HEK293T (cell line): ENCODE data around the gene GUCY1A2.
"Not testable (repeated sequence)": the region's sequence is repeated elsewhere in the genome, so short reads cannot be mapped to it uniquely, and the experiment has no call there.

Experiments
- CTCF ChIA-PET: fragments of 350-600 bp; formaldehyde crosslinking; extraction: SDS; loops from one replicate; lab custom pipeline; 2021; ENCODE audit warnings: antibody characterized with exemption, inconsistent platforms; lab: Yijun Ruan, JAX
- POLR2A ChIA-PET: fragments of 350-600 bp; formaldehyde crosslinking; extraction: SDS; loops from one replicate; lab custom pipeline; 2020; ENCODE audit warnings: antibody characterized with exemption, inconsistent platforms; lab: Yijun Ruan, JAX
- DNase-seq: peaks from one replicate; pipeline ENCODE4 v3.0.0; 2012; ENCODE audit warnings: mixed read lengths; ENCODE audit errors: extremely low spot score
- ARNT ChIP-seq: fragments of 450-650 bp; IDR thresholded peaks from 2 replicates; pipeline ENCODE4 v1.6.1; 2017; ENCODE audit warnings: mild to moderate bottlenecking
- BHLHE40 ChIP-seq: fragments of 450-650 bp; IDR thresholded peaks from 2 replicates; pipeline ENCODE4 v1.6.1; 2016; ENCODE audit warnings: mild to moderate bottlenecking, moderate library complexity, borderline replicate concordance
- CTBP1 ChIP-seq: fragments of 450-650 bp; IDR thresholded peaks from 2 replicates; pipeline ENCODE4 v1.6.1; 2016; ENCODE audit warnings: borderline replicate concordance
- ELF4 ChIP-seq: fragments of 450-650 bp; IDR thresholded peaks from 2 replicates; pipeline ENCODE4 v1.6.1; 2017; ENCODE audit warnings: antibody characterized with exemption
- FOXA1 ChIP-seq: fragments of 450-650 bp; IDR thresholded peaks from 2 replicates; pipeline ENCODE4 v1.6.1; 2016; ENCODE audit warnings: mild to moderate bottlenecking
- FOXM1 ChIP-seq: fragments of 450-650 bp; IDR thresholded peaks from 2 replicates; pipeline ENCODE4 v1.6.1; 2017; ENCODE audit warnings: mild to moderate bottlenecking, borderline replicate concordance
- HDGF ChIP-seq: fragments of 450-650 bp; IDR thresholded peaks from 2 replicates; pipeline ENCODE4 v1.6.1; 2017; ENCODE audit warnings: antibody characterized with exemption, borderline replicate concordance
- L3MBTL2 ChIP-seq: fragments of 450-650 bp; conservative IDR thresholded peaks from 2 replicates; pipeline ENCODE4 v1.6.1; 2016; ENCODE audit warnings: mild to moderate bottlenecking
- LEF1 ChIP-seq: fragments of 450-650 bp; IDR thresholded peaks from 2 replicates; pipeline ENCODE4 v1.6.1; 2017; ENCODE audit warnings: mild to moderate bottlenecking, borderline replicate concordance
- NFRKB ChIP-seq: fragments of 450-650 bp; IDR thresholded peaks from 2 replicates; pipeline ENCODE4 v1.6.1; 2016; ENCODE audit warnings: mild to moderate bottlenecking, moderate library complexity
- PKNOX1 ChIP-seq: fragments of 450-650 bp; IDR thresholded peaks from 2 replicates; pipeline ENCODE4 v1.6.1; 2016
- SP1 ChIP-seq: fragments of 450-650 bp; IDR thresholded peaks from 2 replicates; pipeline ENCODE4 v1.6.1; 2017
- SUZ12 ChIP-seq: fragments of 450-650 bp; IDR thresholded peaks from 2 replicates; pipeline ENCODE4 v1.6.1; 2016; ENCODE audit warnings: mild to moderate bottlenecking
- TARDBP ChIP-seq: fragments of 450-650 bp; IDR thresholded peaks from 2 replicates; pipeline ENCODE4 v1.6.1; 2016
- ZNF384 ChIP-seq: fragments of 450-650 bp; IDR thresholded peaks from 2 replicates; pipeline ENCODE4 v1.6.1; 2016

GUCY1A2 gene

GRCh38 chr11:107018219-107018901 lies at the start of gene GUCY1A2:
Gene GUCY1A2, minus strand, starts transcription at chr11:107018476. Its CDS starts 421 bp downstream, at chr11:107018055.
- TF ChIP-seq LEF1 (no peak), L3MBTL2 (peak; percentile 95), SUZ12 (no peak), TARDBP (no peak), ZNF384 (no peak), PKNOX1 (no peak), SP1 (no peak)
- ChIA-PET POLR2A (no interaction called here), CTCF (interaction anchor here (1.1 kb wide), 1 partner anchor 18 kb away, joined by 3 read pairs; no protein-coding TSS in a partner anchor)
- peak; percentile 42 for DNase-seq

GRCh38 chr11:107054391-107054790 lies 36.1 kb upstream of the GUCY1A2 start:
- POLR2A ChIA-PET = no interaction called here
- TF ChIP-seq CTBP1 (no peak), PKNOX1 (no peak), FOXM1 (no peak)
- CTCF ChIA-PET = no interaction called here
- no peak for DNase-seq

- CTCF ChIA-PET, POLR2A ChIA-PET: not testable (repeated sequence)
Measured at GRCh38 chr11:107051332-107051731, 33.1 kb upstream of the GUCY1A2 start.

GRCh38 chr11:107050899-107051298 lies 32.6 kb upstream of the GUCY1A2 start:
- CTCF ChIA-PET, POLR2A ChIA-PET, DNase-seq: not testable (repeated sequence)

More at GRCh38 chr11:107051332-107051731, 33.1 kb upstream of the GUCY1A2 start:
- not testable (repeated sequence) for DNase-seq

- TF ChIP-seq LEF1 (no peak), BHLHE40 (no peak), ARNT (no peak), ELF4 (no peak), ZNF384 (no peak), FOXM1 (no peak), SUZ12 (no peak), FOXA1 (no peak), TARDBP (no peak), HDGF (no peak), PKNOX1 (no peak)
- no peak for DNase-seq
- POLR2A ChIA-PET = no interaction called here
- CTCF ChIA-PET = no interaction called here
Measured at GRCh38 chr11:107050121-107050520, 31.8 kb upstream of the GUCY1A2 start.

GRCh38 chr11:107044503-107044902 lies 26.2 kb upstream of the GUCY1A2 start:
- ChIA-PET CTCF (interaction anchor here (0.5 kb wide), 1 partner anchor 725 kb away, joined by 3 read pairs; no protein-coding TSS in a partner anchor), POLR2A (no interaction called here)
- DNase-seq = no peak
- TF ChIP-seq NFRKB = no peak
- no peak for TF ChIP-seq FOXM1
- no peak for TF ChIP-seq PKNOX1
- no peak for TF ChIP-seq TARDBP
- no peak for TF ChIP-seq LEF1
- TF ChIP-seq HDGF = no peak
- TF ChIP-seq CTBP1 = no peak
- no peak for TF ChIP-seq ARNT
- TF ChIP-seq SUZ12 = no peak
- no peak for TF ChIP-seq SP1
- no peak for TF ChIP-seq L3MBTL2
- TF ChIP-seq FOXA1 = no peak
- TF ChIP-seq BHLHE40 = no peak
